Jurkat, Clone E6-1 (cell line): ENCODE data around the gene MVK.

Experiments used
- DNase-seq: peaks from one replicate; pipeline ENCODE4 v3.0.0-alpha.2; 2011; ENCODE audit warnings: low read depth, low spot score
- H3K4me3 ChIP-seq: 2 replicates; pipeline ENCODE4 v1.5.1; 2011; ENCODE audit warnings: mild to moderate bottlenecking, low read length, control low read depth, moderate library complexity

Gene MVK

GRCh38 chr12:109560867-109561710 is 12.5 kb upstream of the MVK start:
- H3K4me3 ChIP-seq = no peak overlapping the region
- DNase-seq = no peak

- no peak for DNase-seq
- H3K4me3 ChIP-seq = no peak overlapping the region
These were observed 11.9 kb upstream of the MVK start for GRCh38 chr12:109561711-109562030.

GRCh38 chr12:109562871-109563270 is 10.7 kb upstream of the MVK start:
- no peak for DNase-seq
- no peak overlapping the region for H3K4me3 ChIP-seq

- no peak for DNase-seq
- H3K4me3 ChIP-seq = no peak overlapping the region
These were observed 10.0 kb upstream of the MVK start for GRCh38 chr12:109563291-109564284.

GRCh38 chr12:109566424-109566823 is 7.2 kb upstream of the MVK start:
- DNase-seq = no peak

GRCh38 chr12:109567296-109567695 is 6.3 kb upstream of the MVK start:
- DNase-seq = no peak
- H3K4me3 ChIP-seq = no peak overlapping the region

More at GRCh38 chr12:109566424-109566823, 7.2 kb upstream of the MVK start:
- H3K4me3 ChIP-seq = no peak overlapping the region

GRCh38 chr12:109567967-109568366 is 5.6 kb upstream of the MVK start:
- H3K4me3 ChIP-seq = no peak overlapping the region
- no peak for DNase-seq

GRCh38 chr12:109568486-109568885 is 5.1 kb upstream of the MVK start:
- H3K4me3 ChIP-seq = no peak overlapping the region
- DNase-seq = no peak

GRCh38 chr12:109571773-109572505 is 1.7 kb upstream of the MVK start:
- no peak overlapping the region for H3K4me3 ChIP-seq

GRCh38 chr12:109572506-109572845 is 1.1 kb upstream of the MVK start:
- no peak for DNase-seq
- peak overlapping the region; percentile 90 for H3K4me3 ChIP-seq

More at GRCh38 chr12:109571773-109572505, 1.7 kb upstream of the MVK start:
- DNase-seq = no peak

GRCh38 chr12:109573914-109574244 is 285 bp downstream of the MVK start:
- peak overlapping the region; percentile 90 for H3K4me3 ChIP-seq
- no peak for DNase-seq

- no peak overlapping the region for H3K4me3 ChIP-seq
These were observed 2.1 kb downstream of the MVK start for GRCh38 chr12:109575683-109576082.

GRCh38 chr12:109577311-109577710 is 3.7 kb downstream of the MVK start:
- H3K4me3 ChIP-seq = no peak overlapping the region

More at GRCh38 chr12:109575683-109576082, 2.1 kb downstream of the MVK start:
- DNase-seq = no peak

GRCh38 chr12:109578330-109578927 is 4.8 kb downstream of the MVK start:
- H3K4me3 ChIP-seq = no peak overlapping the region
- DNase-seq = no peak

More at GRCh38 chr12:109577311-109577710, 3.7 kb downstream of the MVK start:
- DNase-seq = no peak

- no peak for DNase-seq
- H3K4me3 ChIP-seq = no peak overlapping the region
These were observed 6.0 kb downstream of the MVK start for GRCh38 chr12:109579639-109580038.

- H3K4me3 ChIP-seq = no peak overlapping the region
These were observed 6.7 kb downstream of the MVK start for GRCh38 chr12:109580272-109580671.

GRCh38 chr12:109580684-109581333 is 7.2 kb downstream of the MVK start:
- DNase-seq = no peak
- H3K4me3 ChIP-seq = no peak overlapping the region

More at GRCh38 chr12:109580272-109580671, 6.7 kb downstream of the MVK start:
- DNase-seq = no peak

GRCh38 chr12:109581334-109581691 is 7.7 kb downstream of the MVK start:
- DNase-seq = no peak
- H3K4me3 ChIP-seq = no peak overlapping the region

- no peak for DNase-seq
- H3K4me3 ChIP-seq = no peak overlapping the region
These were observed 8.3 kb downstream of the MVK start for GRCh38 chr12:109581856-109582255.
